AG10803 (cell line): ENCODE results near the gene RFPL3.

Source experiments
- DNase-seq: peaks from one replicate; pipeline ENCODE4 v3.0.0; 2010; ENCODE audit warnings: low read depth
- H3K4me3 ChIP-seq: 2 replicates; pipeline ENCODE4 v1.5.1; 2011; ENCODE audit warnings: mild to moderate bottlenecking, low read length, control low read depth
- CTCF ChIP-seq: conservative IDR thresholded peaks from 2 replicates; pipeline ENCODE4 v1.5.1; 2011; ENCODE audit warnings: mild to moderate bottlenecking, low read length, control low read depth, inconsistent platforms

Gene RFPL3

GRCh38 chr22:32395107-32395506 lies 37.4 kb downstream of the RFPL3 start:
- H3K4me3 ChIP-seq = no peak overlapping the region
- no peak for TF ChIP-seq CTCF
- DNase-seq = no peak

- no peak for DNase-seq
- TF ChIP-seq CTCF = no peak
- H3K4me3 ChIP-seq = no peak overlapping the region
Observed at GRCh38 chr22:32396255-32396654, 38.6 kb downstream of the RFPL3 start.

GRCh38 chr22:32396746-32397145 lies 39.1 kb downstream of the RFPL3 start:
- TF ChIP-seq CTCF = no peak
- DNase-seq = peak; percentile 75
- H3K4me3 ChIP-seq = no peak overlapping the region

GRCh38 chr22:32401486-32401885 lies 43.8 kb downstream of the RFPL3 start:
- no peak for DNase-seq
- H3K4me3 ChIP-seq = no peak overlapping the region
- no peak for TF ChIP-seq CTCF

- no peak for DNase-seq
- H3K4me3 ChIP-seq = no peak overlapping the region
- no peak for TF ChIP-seq CTCF
Observed at GRCh38 chr22:32404021-32404420, 46.4 kb downstream of the RFPL3 start.

GRCh38 chr22:32407312-32407711 lies 49.6 kb downstream of the RFPL3 start:
- H3K4me3 ChIP-seq = no peak overlapping the region
- DNase-seq = no peak
- TF ChIP-seq CTCF = no peak

- no peak overlapping the region for H3K4me3 ChIP-seq
- TF ChIP-seq CTCF = no peak
- no peak for DNase-seq
Observed at GRCh38 chr22:32407936-32408335, 50.3 kb downstream of the RFPL3 start.
